PC-9 (cell line): Measurements from ENCODE around the gene ADAM17.

ENCODE experiments used
- CTCF ChIP-seq: fragments of 200-600 bp; sonication (generic); conservative IDR thresholded peaks from 2 replicates; pipeline ENCODE4 v1.6.1; 2017; ENCODE audit warnings: mixed run types, antibody characterized with exemption, mild to moderate bottlenecking, moderate library complexity
- EZH2 ChIP-seq: fragments of 200-600 bp; sonication (generic); IDR thresholded peaks from 2 replicates; pipeline ENCODE4 v1.8.0; 2017; ENCODE audit warnings: antibody characterized with exemption, low read depth

- TF ChIP-seq CTCF (no peak), EZH2 (no peak)
Observed at GRCh38 chr2:9518163-9518562, 37.5 kb downstream of the ADAM17 start.
